GM12873 (cell line): Measurements from ENCODE around the gene TUNAR.

Experiments
- TF ChIP-seq, protein P1 (sequence below): IDR thresholded peaks from 2 replicates; pipeline ENCODE4 v1.5.1; 2012; ENCODE audit warnings: low read depth, mild to moderate bottlenecking, moderate library complexity, low read length, control low read depth; ENCODE audit not compliant: insufficient read depth; ENCODE audit errors: missing control alignments

Gene TUNAR

DNA sequence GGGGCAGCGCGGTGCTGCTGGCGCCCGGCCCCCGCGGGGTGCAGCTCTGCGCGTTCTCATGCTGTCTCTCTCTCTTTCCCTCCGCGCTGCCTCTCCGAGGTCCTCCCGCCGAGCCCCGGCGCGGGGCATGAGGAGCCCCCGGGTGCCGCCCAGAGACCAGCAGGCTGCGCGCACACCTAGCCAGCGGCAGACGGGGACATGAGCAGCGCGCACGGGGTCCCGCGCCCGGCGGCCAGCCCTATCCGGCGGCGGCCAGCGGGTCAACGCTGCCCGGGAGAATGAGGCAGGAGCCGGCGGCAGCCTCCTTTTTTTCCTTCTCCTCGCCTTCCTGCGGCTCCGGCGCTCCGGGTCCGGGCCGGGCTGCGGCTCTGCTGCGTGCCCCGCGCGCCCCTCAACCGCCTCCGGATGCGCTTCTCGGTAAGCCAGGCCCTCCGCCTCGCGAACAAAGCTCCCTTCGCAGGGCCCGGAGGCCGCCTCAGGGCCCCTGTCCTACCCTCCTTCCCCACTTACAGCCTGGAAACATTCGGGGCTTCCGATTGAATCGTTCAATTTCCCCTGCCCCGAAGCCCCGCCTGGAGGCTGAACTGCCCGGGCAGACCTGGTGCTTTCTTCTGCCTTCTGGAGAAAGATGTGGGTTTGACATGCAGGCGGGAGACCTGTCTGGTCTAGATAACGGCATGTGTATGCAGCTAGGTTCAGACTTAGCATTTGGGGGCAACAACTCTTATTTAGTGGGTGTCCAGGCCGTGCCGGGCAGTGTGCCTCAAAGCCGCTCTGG, at the start of gene TUNAR:
Gene TUNAR (plus strand): TSS at position 72 of the 778 bp plus-strand sequence.
- TF ChIP-seq, protein P1, sequence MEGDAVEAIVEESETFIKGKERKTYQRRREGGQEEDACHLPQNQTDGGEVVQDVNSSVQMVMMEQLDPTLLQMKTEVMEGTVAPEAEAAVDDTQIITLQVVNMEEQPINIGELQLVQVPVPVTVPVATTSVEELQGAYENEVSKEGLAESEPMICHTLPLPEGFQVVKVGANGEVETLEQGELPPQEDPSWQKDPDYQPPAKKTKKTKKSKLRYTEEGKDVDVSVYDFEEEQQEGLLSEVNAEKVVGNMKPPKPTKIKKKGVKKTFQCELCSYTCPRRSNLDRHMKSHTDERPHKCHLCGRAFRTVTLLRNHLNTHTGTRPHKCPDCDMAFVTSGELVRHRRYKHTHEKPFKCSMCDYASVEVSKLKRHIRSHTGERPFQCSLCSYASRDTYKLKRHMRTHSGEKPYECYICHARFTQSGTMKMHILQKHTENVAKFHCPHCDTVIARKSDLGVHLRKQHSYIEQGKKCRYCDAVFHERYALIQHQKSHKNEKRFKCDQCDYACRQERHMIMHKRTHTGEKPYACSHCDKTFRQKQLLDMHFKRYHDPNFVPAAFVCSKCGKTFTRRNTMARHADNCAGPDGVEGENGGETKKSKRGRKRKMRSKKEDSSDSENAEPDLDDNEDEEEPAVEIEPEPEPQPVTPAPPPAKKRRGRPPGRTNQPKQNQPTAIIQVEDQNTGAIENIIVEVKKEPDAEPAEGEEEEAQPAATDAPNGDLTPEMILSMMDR: no peak

DNA sequence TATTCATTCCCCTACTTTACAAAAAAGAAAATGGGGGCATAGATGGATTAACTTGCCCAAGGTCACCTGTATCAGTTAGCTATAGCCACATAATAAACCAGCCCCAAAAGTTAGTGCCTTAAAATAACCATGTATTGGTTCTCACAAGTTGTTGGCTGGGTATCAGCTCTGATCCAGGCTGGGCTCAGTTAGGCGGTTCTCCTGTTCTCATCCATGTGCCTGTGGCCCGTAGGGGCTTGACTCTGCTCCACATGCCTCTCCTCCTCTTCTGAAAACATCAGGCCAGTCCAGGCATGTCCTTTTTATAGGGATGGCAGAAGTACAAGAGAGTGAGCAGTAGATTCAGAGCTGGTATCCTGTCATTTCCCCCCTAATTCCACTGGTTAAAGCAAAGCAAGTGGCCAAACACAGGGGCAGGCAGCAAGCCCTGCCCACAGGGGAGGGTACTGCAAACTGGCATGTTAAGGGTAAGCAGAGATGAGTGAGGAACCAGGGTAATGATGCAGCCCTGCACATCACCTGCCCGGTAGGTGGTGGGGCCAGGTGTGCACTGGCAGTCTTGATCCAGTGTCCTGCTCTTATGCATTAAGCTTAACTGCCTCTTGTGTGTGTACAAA, 47.9 kb upstream of the TUNAR start:
- TF ChIP-seq, protein P1: no peak

DNA sequence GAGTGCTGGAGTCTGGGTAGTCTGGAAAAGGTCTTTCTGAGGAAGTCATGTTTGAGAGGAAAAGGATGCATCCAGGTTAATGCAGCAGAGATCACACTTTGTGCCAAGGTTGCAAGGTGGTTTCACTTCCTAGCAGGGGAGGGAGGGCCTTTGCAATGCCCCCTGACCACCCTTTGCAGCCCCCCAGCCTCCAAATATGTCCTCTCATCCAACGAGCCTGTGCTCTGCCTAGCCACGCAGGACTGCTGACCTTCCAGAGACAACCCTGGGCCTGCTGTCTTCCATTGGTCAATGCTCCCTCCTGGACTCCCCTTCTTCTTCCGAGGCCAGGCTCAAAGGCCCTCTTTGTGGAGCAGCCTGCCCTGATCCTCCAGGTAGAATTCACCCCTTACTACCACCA, 47.3 kb upstream of the TUNAR start:
- TF ChIP-seq, protein P1: no peak

- TF ChIP-seq, protein P1: no peak
Measured at GRCh38 chr14:95830386-95830785, 46.2 kb upstream of the TUNAR start.

DNA sequence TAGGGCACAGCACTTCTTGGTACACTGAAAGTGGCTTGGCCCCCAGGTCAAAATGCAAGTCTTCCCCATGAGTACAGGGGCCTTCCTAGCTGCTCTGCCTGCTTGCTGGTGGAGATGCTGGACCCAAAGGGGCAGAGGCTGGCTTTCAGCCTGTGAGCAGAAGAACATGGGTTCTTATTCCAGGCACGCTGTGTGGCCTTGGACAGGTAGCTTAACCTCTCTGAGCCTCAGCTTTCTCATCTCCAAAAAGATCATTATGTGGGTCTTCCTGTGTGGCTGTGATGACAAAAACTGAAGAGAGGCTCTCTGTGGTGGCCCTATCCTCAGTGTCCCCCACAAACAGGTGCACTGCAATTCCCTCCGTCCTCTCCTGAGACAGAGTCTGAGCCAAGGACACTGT, 45.6 kb upstream of the TUNAR start:
- TF ChIP-seq, protein P1: no peak

GRCh38 chr14:95831468-95831867, 45.2 kb upstream of the TUNAR start:
- TF ChIP-seq, protein P1: no peak

DNA sequence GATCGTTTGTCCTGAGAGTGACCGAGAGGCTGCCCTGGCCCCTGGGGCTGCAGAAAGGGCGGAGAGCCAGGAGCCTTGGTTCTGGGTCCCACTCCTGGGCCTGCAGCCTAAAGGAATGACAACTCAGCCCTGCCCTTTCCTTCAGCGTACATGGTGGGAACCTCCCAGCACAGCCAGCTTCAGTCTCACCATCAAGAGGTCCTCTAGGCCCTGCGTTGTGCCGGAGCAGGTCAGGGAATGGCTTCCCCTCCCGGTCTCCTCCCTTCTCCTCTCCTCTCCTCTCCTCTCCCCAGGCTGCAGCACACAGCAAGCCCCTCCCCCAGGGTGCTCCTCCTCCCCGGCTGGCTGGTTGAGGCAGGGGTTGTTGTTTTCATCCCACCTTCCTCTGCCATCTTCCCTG, 44.6 kb upstream of the TUNAR start:
- TF ChIP-seq, protein P1: no peak
